Ishikawa (cell line): ENCODE data around the gene HSPB6.

Source experiments
- CEBPB ChIP-seq: IDR thresholded peaks from 2 replicates; pipeline ENCODE4 v1.6.1; 2012
- CREB1 ChIP-seq: IDR thresholded peaks from 2 replicates; pipeline ENCODE4 v1.6.1; 2012; ENCODE audit warnings: low read depth
- EGR1 ChIP-seq: IDR thresholded peaks from 2 replicates; pipeline ENCODE4 v1.6.1; 2012
- EP300 ChIP-seq: IDR thresholded peaks from 2 replicates; pipeline ENCODE4 v1.6.1; 2012; ENCODE audit warnings: borderline replicate concordance
- FOXM1 ChIP-seq: IDR thresholded peaks from 2 replicates; pipeline ENCODE4 v1.6.1; 2012; ENCODE audit warnings: low read depth, borderline replicate concordance
- MAX ChIP-seq: IDR thresholded peaks from 2 replicates; pipeline ENCODE4 v1.6.1; 2012
- NFIC ChIP-seq: IDR thresholded peaks from 2 replicates; pipeline ENCODE4 v1.6.1; 2012
- RAD21 ChIP-seq: IDR thresholded peaks from 2 replicates; pipeline ENCODE4 v1.6.1; 2012; ENCODE audit warnings: low read depth
- REST ChIP-seq: IDR thresholded peaks from 2 replicates; pipeline ENCODE4 v1.6.1; 2012; ENCODE audit warnings: low read depth, mild to moderate bottlenecking
- TAF1 ChIP-seq: IDR thresholded peaks from 2 replicates; pipeline ENCODE4 v1.6.1; 2012; ENCODE audit warnings: low read depth, mild to moderate bottlenecking
- TEAD4 ChIP-seq: IDR thresholded peaks from 2 replicates; pipeline ENCODE4 v1.6.1; 2012
- USF1 ChIP-seq: IDR thresholded peaks from 2 replicates; pipeline ENCODE4 v1.6.1; 2012
- ZBTB7A ChIP-seq: IDR thresholded peaks from 2 replicates; pipeline ENCODE4 v1.6.1; 2012; ENCODE audit warnings: low read depth

- TF ChIP-seq RAD21 (no peak), TEAD4 (no peak), CREB1 (no peak), NFIC (no peak), REST (no peak), CEBPB (no peak), FOXM1 (no peak), ZBTB7A (no peak), MAX (no peak), TAF1 (no peak), USF1 (no peak), EP300 (no peak), EGR1 (no peak)
Observed at GRCh38 chr19:35777086-35777841, 20.4 kb upstream of the HSPB6 start.
